HCT116 (cell line): Measurements from ENCODE around the gene AP1S1.

Experiments used
- POLR2A ChIP-seq: IDR thresholded peaks from 2 replicates; pipeline ENCODE4 v1.7.0; 2011; ENCODE audit warnings: borderline replicate concordance; ENCODE audit not compliant: insufficient read depth, insufficient read length; ENCODE audit errors: extremely low read depth
- POLR2AphosphoS5 ChIP-seq: IDR thresholded peaks from 2 replicates; pipeline ENCODE4 v1.6.1; 2011; ENCODE audit warnings: mild to moderate bottlenecking, low read depth, low read length, moderate library complexity
- TCF7L2 ChIP-seq: IDR thresholded peaks from 2 replicates; pipeline ENCODE4 v1.7.0; 2011; ENCODE audit warnings: borderline replicate concordance, inconsistent platforms; ENCODE audit not compliant: insufficient read depth, insufficient read length; ENCODE audit errors: extremely low read depth
- TF ChIP-seq, protein P1 (sequence below), 3 experiments: fragments of 200-600 bp in 1 of 3; sonication (generic) in 1 of 3; IDR thresholded peaks in 2 of 3; conservative IDR thresholded peaks in 1 of 3; 2 replicates each; pipeline ENCODE4 v1.5.1; 2012 to 2017; ENCODE audit warnings: low read depth in 2 of 3, low read length in 2 of 3, antibody characterized with exemption in 1 of 3, borderline replicate concordance in 1 of 3, control low read depth in 1 of 3, mild to moderate bottlenecking in 1 of 3, mixed read lengths in 1 of 3, mixed run types in 1 of 3, moderate library complexity in 1 of 3; ENCODE audit not compliant: insufficient read depth in 1 of 3
- TF ChIP-seq, protein P2 (sequence below): IDR thresholded peaks from 2 replicates; pipeline ENCODE4 v1.6.1; 2012; ENCODE audit warnings: low read depth

DNA sequence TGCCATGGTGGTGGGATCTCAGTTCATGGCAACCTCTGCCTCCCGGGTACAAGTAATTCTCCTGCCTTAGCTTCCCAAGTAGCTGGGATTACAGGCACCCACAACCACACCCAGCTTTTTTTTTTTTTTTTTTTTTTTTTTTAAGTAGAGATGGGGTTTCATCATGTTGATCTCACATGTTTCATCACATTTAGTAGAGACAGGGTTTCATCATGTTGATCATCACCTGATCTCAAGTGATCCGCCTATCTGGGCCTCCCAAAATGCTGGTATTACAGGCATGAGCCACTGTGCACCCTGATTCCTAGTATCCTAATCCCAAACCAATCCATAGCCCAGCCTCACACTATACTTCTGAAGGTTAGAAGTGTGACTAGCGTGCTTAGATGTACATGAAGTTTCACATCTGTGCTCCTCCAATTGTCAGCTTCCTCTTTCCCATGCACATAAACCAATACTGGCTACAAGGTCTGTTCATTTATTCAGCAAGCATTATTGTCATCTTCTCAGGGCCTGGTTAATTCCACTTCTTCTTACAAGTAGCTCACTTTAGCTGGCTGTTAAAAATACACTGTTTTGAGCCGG is 32.7 kb downstream of the AP1S1 start:
- TF ChIP-seq POLR2A (no peak), TCF7L2 (no peak), POLR2AphosphoS5 (no peak)
- TF ChIP-seq, protein P1, sequence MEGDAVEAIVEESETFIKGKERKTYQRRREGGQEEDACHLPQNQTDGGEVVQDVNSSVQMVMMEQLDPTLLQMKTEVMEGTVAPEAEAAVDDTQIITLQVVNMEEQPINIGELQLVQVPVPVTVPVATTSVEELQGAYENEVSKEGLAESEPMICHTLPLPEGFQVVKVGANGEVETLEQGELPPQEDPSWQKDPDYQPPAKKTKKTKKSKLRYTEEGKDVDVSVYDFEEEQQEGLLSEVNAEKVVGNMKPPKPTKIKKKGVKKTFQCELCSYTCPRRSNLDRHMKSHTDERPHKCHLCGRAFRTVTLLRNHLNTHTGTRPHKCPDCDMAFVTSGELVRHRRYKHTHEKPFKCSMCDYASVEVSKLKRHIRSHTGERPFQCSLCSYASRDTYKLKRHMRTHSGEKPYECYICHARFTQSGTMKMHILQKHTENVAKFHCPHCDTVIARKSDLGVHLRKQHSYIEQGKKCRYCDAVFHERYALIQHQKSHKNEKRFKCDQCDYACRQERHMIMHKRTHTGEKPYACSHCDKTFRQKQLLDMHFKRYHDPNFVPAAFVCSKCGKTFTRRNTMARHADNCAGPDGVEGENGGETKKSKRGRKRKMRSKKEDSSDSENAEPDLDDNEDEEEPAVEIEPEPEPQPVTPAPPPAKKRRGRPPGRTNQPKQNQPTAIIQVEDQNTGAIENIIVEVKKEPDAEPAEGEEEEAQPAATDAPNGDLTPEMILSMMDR (IDR thresholded peaks at IDR 0.05 in 2 of 3, conservative IDR thresholded peaks at IDR 0.05 in 1 of 3; ENCODE audit: borderline replicate concordance in 1 of 3, insufficient read depth in 1 of 3, low read depth in 2 of 3, low read length in 2 of 3), result no peak
- TF ChIP-seq, protein P2, sequence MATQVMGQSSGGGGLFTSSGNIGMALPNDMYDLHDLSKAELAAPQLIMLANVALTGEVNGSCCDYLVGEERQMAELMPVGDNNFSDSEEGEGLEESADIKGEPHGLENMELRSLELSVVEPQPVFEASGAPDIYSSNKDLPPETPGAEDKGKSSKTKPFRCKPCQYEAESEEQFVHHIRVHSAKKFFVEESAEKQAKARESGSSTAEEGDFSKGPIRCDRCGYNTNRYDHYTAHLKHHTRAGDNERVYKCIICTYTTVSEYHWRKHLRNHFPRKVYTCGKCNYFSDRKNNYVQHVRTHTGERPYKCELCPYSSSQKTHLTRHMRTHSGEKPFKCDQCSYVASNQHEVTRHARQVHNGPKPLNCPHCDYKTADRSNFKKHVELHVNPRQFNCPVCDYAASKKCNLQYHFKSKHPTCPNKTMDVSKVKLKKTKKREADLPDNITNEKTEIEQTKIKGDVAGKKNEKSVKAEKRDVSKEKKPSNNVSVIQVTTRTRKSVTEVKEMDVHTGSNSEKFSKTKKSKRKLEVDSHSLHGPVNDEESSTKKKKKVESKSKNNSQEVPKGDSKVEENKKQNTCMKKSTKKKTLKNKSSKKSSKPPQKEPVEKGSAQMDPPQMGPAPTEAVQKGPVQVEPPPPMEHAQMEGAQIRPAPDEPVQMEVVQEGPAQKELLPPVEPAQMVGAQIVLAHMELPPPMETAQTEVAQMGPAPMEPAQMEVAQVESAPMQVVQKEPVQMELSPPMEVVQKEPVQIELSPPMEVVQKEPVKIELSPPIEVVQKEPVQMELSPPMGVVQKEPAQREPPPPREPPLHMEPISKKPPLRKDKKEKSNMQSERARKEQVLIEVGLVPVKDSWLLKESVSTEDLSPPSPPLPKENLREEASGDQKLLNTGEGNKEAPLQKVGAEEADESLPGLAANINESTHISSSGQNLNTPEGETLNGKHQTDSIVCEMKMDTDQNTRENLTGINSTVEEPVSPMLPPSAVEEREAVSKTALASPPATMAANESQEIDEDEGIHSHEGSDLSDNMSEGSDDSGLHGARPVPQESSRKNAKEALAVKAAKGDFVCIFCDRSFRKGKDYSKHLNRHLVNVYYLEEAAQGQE, result no peak
